GM12874 (cell line): Measurements from ENCODE around the gene AFF1.

Experiments used
- TF ChIP-seq, protein P1 (sequence below): IDR thresholded peaks from 2 replicates; pipeline ENCODE4 v1.5.1; 2011; ENCODE audit warnings: low read depth, mild to moderate bottlenecking, control low read depth, low read length, moderate library complexity; ENCODE audit not compliant: insufficient read depth

The AFF1 gene

GRCh38 chr4:86977621-86978184, 42.9 kb downstream of the AFF1 start:
- TF ChIP-seq, protein P1, sequence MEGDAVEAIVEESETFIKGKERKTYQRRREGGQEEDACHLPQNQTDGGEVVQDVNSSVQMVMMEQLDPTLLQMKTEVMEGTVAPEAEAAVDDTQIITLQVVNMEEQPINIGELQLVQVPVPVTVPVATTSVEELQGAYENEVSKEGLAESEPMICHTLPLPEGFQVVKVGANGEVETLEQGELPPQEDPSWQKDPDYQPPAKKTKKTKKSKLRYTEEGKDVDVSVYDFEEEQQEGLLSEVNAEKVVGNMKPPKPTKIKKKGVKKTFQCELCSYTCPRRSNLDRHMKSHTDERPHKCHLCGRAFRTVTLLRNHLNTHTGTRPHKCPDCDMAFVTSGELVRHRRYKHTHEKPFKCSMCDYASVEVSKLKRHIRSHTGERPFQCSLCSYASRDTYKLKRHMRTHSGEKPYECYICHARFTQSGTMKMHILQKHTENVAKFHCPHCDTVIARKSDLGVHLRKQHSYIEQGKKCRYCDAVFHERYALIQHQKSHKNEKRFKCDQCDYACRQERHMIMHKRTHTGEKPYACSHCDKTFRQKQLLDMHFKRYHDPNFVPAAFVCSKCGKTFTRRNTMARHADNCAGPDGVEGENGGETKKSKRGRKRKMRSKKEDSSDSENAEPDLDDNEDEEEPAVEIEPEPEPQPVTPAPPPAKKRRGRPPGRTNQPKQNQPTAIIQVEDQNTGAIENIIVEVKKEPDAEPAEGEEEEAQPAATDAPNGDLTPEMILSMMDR: no peak

GRCh38 chr4:86978709-86979108, 43.9 kb downstream of the AFF1 start:
- TF ChIP-seq, protein P1: no peak

DNA sequence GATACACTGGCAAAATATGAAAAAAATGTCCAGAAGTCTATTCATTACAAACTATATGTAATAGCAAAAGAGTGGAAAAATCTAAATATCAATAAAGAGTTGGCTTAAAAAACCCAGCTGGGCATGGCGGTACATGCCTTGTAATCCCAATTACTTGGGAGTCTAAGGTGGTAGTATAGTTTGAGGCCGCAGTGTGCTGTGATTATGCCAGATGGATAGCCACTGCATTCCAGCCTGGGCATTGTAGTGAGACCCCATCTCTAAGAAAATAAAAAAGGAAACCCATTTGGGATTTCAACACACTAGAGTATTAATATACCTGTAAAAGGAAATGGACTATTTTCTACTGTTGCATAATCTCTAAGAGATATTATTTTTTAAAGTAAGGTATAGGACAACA, 45.4 kb downstream of the AFF1 start:
- TF ChIP-seq, protein P1: no peak

DNA sequence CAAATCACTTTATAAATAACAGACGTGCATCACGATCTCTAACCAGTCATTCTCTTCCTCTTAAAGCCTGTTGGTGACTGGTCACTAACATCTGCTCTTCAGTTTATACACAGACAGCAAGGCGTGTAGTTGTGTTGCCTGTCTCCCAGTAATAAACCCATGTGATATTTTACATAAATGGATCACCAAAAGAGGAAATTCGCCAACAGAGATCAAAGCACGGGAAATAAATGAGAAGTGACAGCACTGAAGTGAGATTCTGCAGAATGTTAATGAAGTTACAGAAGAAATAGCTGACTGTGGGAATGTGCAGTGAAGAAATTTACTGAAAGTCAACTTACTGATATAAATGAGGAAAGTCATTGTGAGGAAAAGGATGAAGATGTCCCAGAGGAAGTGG, 47.0 kb downstream of the AFF1 start:
- TF ChIP-seq, protein P1: no peak

DNA sequence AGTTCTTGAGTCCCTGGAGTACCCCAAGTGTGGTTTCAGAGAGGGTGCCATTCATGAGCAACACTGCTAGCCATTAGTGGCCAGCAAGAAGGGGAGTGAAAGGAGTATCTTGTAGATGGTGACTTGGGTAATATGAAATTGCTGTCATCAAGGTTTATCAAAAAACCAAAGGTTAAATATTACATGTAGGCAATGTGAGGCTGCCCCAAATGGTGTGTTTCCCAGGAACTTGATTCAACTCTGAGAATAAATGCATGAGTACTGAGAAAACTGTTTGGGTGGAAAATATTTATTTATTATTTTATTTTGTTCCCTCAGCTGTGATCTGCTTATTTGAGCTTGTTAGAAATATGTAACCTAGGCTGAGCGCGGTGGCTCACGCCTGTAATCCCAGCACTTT, 55.7 kb downstream of the AFF1 start:
- TF ChIP-seq, protein P1: no peak

- TF ChIP-seq, protein P1: no peak
These were observed 57.2 kb downstream of the AFF1 start for GRCh38 chr4:86991994-86992393.

DNA sequence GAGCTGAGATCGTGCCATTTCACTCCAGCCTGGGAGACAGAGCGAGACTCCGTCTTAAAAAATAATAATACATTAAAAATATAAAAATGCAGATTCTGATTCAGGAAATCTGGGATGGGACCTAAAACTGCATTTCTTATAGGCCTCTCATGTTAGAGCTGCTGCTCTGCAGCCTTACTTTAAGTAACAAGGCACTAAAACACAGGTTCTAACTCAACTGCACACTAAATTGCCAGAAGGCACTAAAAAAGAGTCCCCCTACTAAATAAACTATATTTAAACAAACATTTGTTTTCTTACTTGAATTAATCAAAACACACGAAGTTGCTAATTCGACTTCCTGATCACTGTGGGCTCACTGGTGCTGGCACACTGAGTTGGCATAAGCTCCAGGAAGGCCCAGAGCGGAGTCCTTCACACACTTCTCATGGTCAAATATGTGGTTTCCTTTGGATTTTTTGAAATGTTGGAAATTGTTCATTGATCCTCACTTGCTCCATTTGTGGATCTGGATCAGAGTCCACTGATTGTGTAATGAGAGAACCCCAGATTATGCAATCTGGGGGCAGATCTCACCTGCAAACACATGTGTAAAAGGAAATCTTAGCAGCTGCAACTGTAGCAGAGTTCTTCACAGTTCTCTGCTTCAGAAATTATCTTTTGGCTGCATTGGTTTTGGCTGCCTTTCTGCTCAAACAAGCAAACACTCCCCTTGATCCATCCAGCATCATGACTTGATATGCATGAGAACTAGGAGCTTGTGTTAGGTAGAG, 59.3 kb downstream of the AFF1 start:
- TF ChIP-seq, protein P1: no peak
